Bone marrow (tissue), 2 donors: Measurements from ENCODE around the gene FBXO34.

ENCODE experiments used
- DNase-seq, 2 donors: peaks; one replicate each; lab custom pipeline; 2025; lab: John Stamatoyannopoulos, UW

FBXO34 gene

GRCh38 chr14:55347040-55347439 is 75.8 kb downstream of the FBXO34 start:
- no peak for DNase-seq

- no peak for DNase-seq
These were observed 76.5 kb downstream of the FBXO34 start for GRCh38 chr14:55347748-55348147.

GRCh38 chr14:55348766-55349453 is 77.7 kb downstream of the FBXO34 start:
- DNase-seq, result no peak

GRCh38 chr14:55349565-55349964 is 78.3 kb downstream of the FBXO34 start:
- DNase-seq, result no peak

- no peak for DNase-seq
These were observed 79.2 kb downstream of the FBXO34 start for GRCh38 chr14:55350461-55350860.

- DNase-seq, result no peak
These were observed 79.9 kb downstream of the FBXO34 start for GRCh38 chr14:55351111-55351510.

GRCh38 chr14:55352201-55352600 is 81.0 kb downstream of the FBXO34 start:
- no peak for DNase-seq

- DNase-seq, result no peak
These were observed 82.7 kb downstream of the FBXO34 start for GRCh38 chr14:55353686-55354467.

GRCh38 chr14:55354500-55354899 is 83.3 kb downstream of the FBXO34 start:
- peak in 1 of 2 donors; percentile 31 for DNase-seq

- no peak for DNase-seq
These were observed 84.7 kb downstream of the FBXO34 start for GRCh38 chr14:55355922-55356321.

- DNase-seq, result no peak
These were observed 85.7 kb downstream of the FBXO34 start for GRCh38 chr14:55356913-55357312.

- no peak for DNase-seq
These were observed 88.1 kb downstream of the FBXO34 start for GRCh38 chr14:55359307-55359706.

- DNase-seq, result no peak
These were observed 90.0 kb downstream of the FBXO34 start for GRCh38 chr14:55361190-55361589.

GRCh38 chr14:55366271-55366670 is 95.0 kb downstream of the FBXO34 start:
- DNase-seq, result no peak

GRCh38 chr14:55370883-55371455 is 99.7 kb downstream of the FBXO34 start:
- DNase-seq, result no peak

- no peak for DNase-seq
These were observed 101.2 kb downstream of the FBXO34 start for GRCh38 chr14:55372423-55372822.

- DNase-seq, result no peak
These were observed 101.6 kb downstream of the FBXO34 start for GRCh38 chr14:55372825-55373224.

- DNase-seq, result no peak
These were observed 102.8 kb downstream of the FBXO34 start for GRCh38 chr14:55373784-55374705.

GRCh38 chr14:55374771-55375170 is 103.5 kb downstream of the FBXO34 start:
- no peak for DNase-seq

GRCh38 chr14:55377236-55377635 is 106.0 kb downstream of the FBXO34 start:
- no peak for DNase-seq

- DNase-seq, result no peak
These were observed 109.8 kb downstream of the FBXO34 start for GRCh38 chr14:55381040-55381439.

GRCh38 chr14:55381561-55381960 is 110.3 kb downstream of the FBXO34 start:
- DNase-seq, result no peak
